Heart left ventricle (tissue), 16 donors: ENCODE results near the gene LORICRIN. TPM values are rescaled to one million over a fixed set of nuclear protein-coding genes. Genes with fewer than 3 reads are reported as not detected.
A peak's percentile ranks its signal among the peaks of the same experiment; 100 is the strongest.

Experiments
- ATAC-seq, 4 donors: fragments of 200-7000 bp; cut with Tn5 transposase; one replicate each; pipeline ENCODE4 v1.9.1; 2020 to 2022; ENCODE audit warnings: moderate library complexity in 4 of 4, mild to moderate bottlenecking in 3 of 4, moderate number of reproducible peaks in 1 of 4
- DNase-seq, 5 donors: peaks; one replicate each; pipeline ENCODE4 v3.0.0-alpha.2; 2020
- H3K27ac ChIP-seq, 12 donors: fragments of 200-600 bp; sonication (generic) in 4 of 12; one replicate each; pipeline versions ENCODE4 v1.5.0 to v1.8.0; 2016 to 2022; ENCODE audit warnings: mild to moderate bottlenecking in 2 of 12
- H3K27me3 ChIP-seq, 9 donors: fragments of 200-600 bp; sonication (generic) in 2 of 9; one replicate each; pipeline versions ENCODE4 v1.5.1 to v1.8.0; 2016 to 2022; ENCODE audit warnings: mild to moderate bottlenecking in 3 of 9
- H3K36me3 ChIP-seq, 9 donors: fragments of 200-600 bp; sonication (generic) in 2 of 9; one replicate each; pipeline versions ENCODE4 v1.5.0 to v1.8.0; 2018 to 2022; ENCODE audit warnings: mild to moderate bottlenecking in 2 of 9
- H3K4me1 ChIP-seq, 12 donors: fragments of 200-600 bp; sonication (generic) in 4 of 12; one replicate each; pipeline versions ENCODE4 v1.5.0 to v1.8.0; 2016 to 2022; ENCODE audit warnings: mild to moderate bottlenecking in 3 of 12
- H3K4me3 ChIP-seq, 12 donors: fragments of 200-600 bp; sonication (generic) in 4 of 12; one replicate each; pipeline versions ENCODE4 v1.5.0 to v1.8.0; 2017 to 2022; ENCODE audit warnings: mild to moderate bottlenecking in 9 of 12, moderate library complexity in 4 of 12
- H3K9me3 ChIP-seq, 12 donors: fragments of 200-600 bp; sonication (generic) in 4 of 12; one replicate each; pipeline versions ENCODE4 v1.5.0 to v1.8.0; 2016 to 2022; ENCODE audit warnings: mild to moderate bottlenecking in 1 of 12
- CTCF ChIP-seq, 12 donors: fragments of 200-600 bp; sonication (generic) in 4 of 12; IDR thresholded peaks; one replicate each; pipeline versions ENCODE4 v1.5.0 to v1.8.0; 2018 to 2022; ENCODE audit warnings: antibody characterized with exemption in 12 of 12, mild to moderate bottlenecking in 5 of 12
- POLR2A ChIP-seq, 2 donors: fragments of 450-650 bp; IDR thresholded peaks; one replicate each; pipeline ENCODE4 v1.6.1; 2017; ENCODE audit warnings: antibody characterized with exemption in 2 of 2, mild to moderate bottlenecking in 2 of 2, moderate library complexity in 2 of 2
- WGBS, 4 donors: extraction: QIAGEN DNeasy Blood & Tissue Kit in 2 of 4; methylation state at CpG; one replicate each; pipeline versions ENCODE4 v1.1.5 to v1.1.7; 2013 to 2018; 5-methylcytosine and 5-hydroxymethylcytosine counted together
- intact Hi-C, 10 donors: fragments of 100-400 bp; cut with DNase I; formaldehyde crosslinking; loops; one replicate each; pipeline versions ENCODE4 v1.11.1 to v1.14.2; 2022
- polyA plus RNA-seq, 2 donors: library from polyadenylated mRNA; stranded (reverse); fragments of 200-250 nt; gene quantifications; one replicate each; pipeline ENCODE4 v1.2.3, GENCODE V29; 2013
- total RNA-seq, 9 donors: library from RNA; depleted of rRNA in 2 of 9; stranded (reverse); fragments of >200 nt in 2 of 9; fragmentation: NEBNext Ultra II Directional in 3 of 9; extraction: Animal tissue kit (Norgen Biotek cat#: 25700) in 3 of 9; gene quantifications; one replicate each; pipeline versions ENCODE4 v1.1.0 to v1.2.4, GENCODE V29; 2016 to 2023
- donor health status: ischemic (EF 13 %, LVEDD 7.1; RV severe dilation, severe dysfunction).
- donor health status: healthy with polysubstance abuse.
- donor health status: DM: no; HTN: yes; CAD: no.
- donor health status: DM: no; HTN: no; CAD: no.
- donor health status: ischemic (EF 25% LVEDD 6.9; RV normal size, moderate dysfunction).
- donor health status: ischemic (EF 25% LVEDD 5.7; RV mildly dilated, moderate dysfunction).
- donor health status: healthy.
- donor health status: DM: yes; HTN: yes; CAD: no.
- donor health status: ischemic (EF 35%, LVEDD 5.7; RV mildly dilated, moderate dysfunction).
- donor health status: nonischemic (EF 11% LVEDD 7.7; RV severe dilation, severe dysfunction).
- donor health status: DM: yes; HTN: yes; CAD: no.
- donor health status: PGD.
- donor health status: ischemic (EF 29% LVEDD 5.4; RV normal size, mild dysfunction).
- donor health status: nonischemic (EF 23%, LVEDD 6.1; RV moderate dilation, normal function).

Gene LORICRIN
- total and polyA plus RNA-seq, 11 donors: not detected

- intact Hi-C loops: no loop called here
- H3K4me1 ChIP-seq: peaks cover 0 to 4% (median 0%) of the 10 kb centered on the region in 12 donors
- no peaks in the 10 kb centered on the region for H3K36me3 ChIP-seq
Observed at GRCh38 chr1:153238527-153238926, 21.0 kb upstream of the LORICRIN start.

GRCh38 chr1:153242160-153242559 is 17.3 kb upstream of the LORICRIN start:
- intact Hi-C loops: no loop called here
- DNase-seq: no peak
- H3K36me3 ChIP-seq: no peaks in the 10 kb centered on the region
- WGBS, 4 donors: 73 to 87% (median 84%) methylated on average over 1 of the region's 1 CpG
- no peaks in the 10 kb centered on the region for H3K4me1 ChIP-seq
- H3K27ac ChIP-seq: no peak overlapping the region
- TF ChIP-seq POLR2A (IDR thresholded peaks at IDR 0.05) (no peak), CTCF (IDR thresholded peaks at IDR 0.05) (no peak)
- no peak for ATAC-seq
- no peak overlapping the region for H3K4me3 ChIP-seq
- no peaks in the 10 kb centered on the region for H3K9me3 ChIP-seq
- peaks cover 0 to 9% (median 0%) of the 10 kb centered on the region in 9 donors for H3K27me3 ChIP-seq

More at GRCh38 chr1:153238527-153238926, 21.0 kb upstream of the LORICRIN start:
- WGBS, 4 donors: 41 to 53% (median 47%) methylated on average over 2 of the region's 2 CpGs
- Histone ChIP-seq H3K4me3 (no peak overlapping the region), H3K9me3 (no peaks in the 10 kb centered on the region), H3K27me3 (peaks cover 0 to 3% (median 0%) of the 10 kb centered on the region in 9 donors), H3K27ac (no peak overlapping the region)
- TF ChIP-seq CTCF (IDR thresholded peaks at IDR 0.05): no peak
- no peak for TF ChIP-seq POLR2A (IDR thresholded peaks at IDR 0.05)
- DNase-seq (no peak), ATAC-seq (peak in 1 of 4 donors; percentile 22)

- 86 to 93% (median 86%) methylated on average over 4 of the region's 4 CpGs for WGBS, 4 donors
- Histone ChIP-seq H3K4me1 (no peaks in the 10 kb centered on the region), H3K27ac (no peak overlapping the region), H3K27me3 (peaks cover 0 to 35% (median 4%) of the 10 kb centered on the region in 9 donors), H3K4me3 (no peak overlapping the region), H3K9me3 (no peaks in the 10 kb centered on the region), H3K36me3 (no peaks in the 10 kb centered on the region)
- no peak for TF ChIP-seq CTCF (IDR thresholded peaks at IDR 0.05)
- TF ChIP-seq POLR2A (IDR thresholded peaks at IDR 0.05): no peak
- ATAC-seq: no peak
- no peak for DNase-seq
- intact Hi-C loops: no loop called here
Observed at GRCh38 chr1:153245466-153245865, 14.0 kb upstream of the LORICRIN start.

GRCh38 chr1:153246018-153246417 is 13.5 kb upstream of the LORICRIN start:
- DNase-seq (no peak), ATAC-seq (no peak)
- TF ChIP-seq POLR2A (IDR thresholded peaks at IDR 0.05) (no peak), CTCF (IDR thresholded peaks at IDR 0.05) (no peak)
- Histone ChIP-seq H3K36me3 (no peaks in the 10 kb centered on the region), H3K27me3 (peaks cover 0 to 36% (median 4%) of the 10 kb centered on the region in 9 donors), H3K9me3 (no peaks in the 10 kb centered on the region), H3K27ac (no peak overlapping the region), H3K4me3 (no peak overlapping the region), H3K4me1 (no peaks in the 10 kb centered on the region)
- WGBS, 4 donors: 67 to 91% (median 83%) methylated on average over 1 of the region's 1 CpG
- intact Hi-C loops: no loop called here
